Right cardiac atrium (tissue), 5 donors: ENCODE measurements around the gene ELK4. TPM values are rescaled to one million over a fixed set of nuclear protein-coding genes. Genes with fewer than 3 reads are reported as not detected.

ENCODE experiments used
- ATAC-seq, 2 donors: fragments of 200-7000 bp; cut with Tn5 transposase; one replicate each; pipeline versions ENCODE4 v1.8.0 to v1.9.1; 2020; ENCODE audit warnings: moderate library complexity in 2 of 2, mild to moderate bottlenecking in 1 of 2
- DNase-seq, 3 donors: peaks; one replicate each; pipeline ENCODE4 v3.0.0-alpha.2; 2020
- H3K27ac ChIP-seq: one replicate; pipeline ENCODE4 v1.5.1; 2013; ENCODE audit warnings: mild to moderate bottlenecking, low read length, control low read depth, moderate library complexity
- H3K27me3 ChIP-seq: one replicate; pipeline ENCODE4 v1.6.1; 2013; ENCODE audit not compliant: control insufficient read depth, insufficient read depth
- H3K4me1 ChIP-seq: one replicate; pipeline ENCODE4 v1.6.1; 2013; ENCODE audit warnings: low read length; ENCODE audit not compliant: control insufficient read depth, insufficient read depth
- H3K4me3 ChIP-seq: one replicate; pipeline ENCODE4 v1.5.1; 2013; ENCODE audit warnings: low read length, control low read depth
- H3K9me3 ChIP-seq: one replicate; pipeline ENCODE4 v1.6.1; 2013; ENCODE audit warnings: low read length; ENCODE audit not compliant: control insufficient read depth
- WGBS: extraction: QIAGEN DNeasy Blood & Tissue Kit; methylation state at CpG from one replicate; pipeline ENCODE4 v1.1.7; 2013; 5-methylcytosine and 5-hydroxymethylcytosine counted together
- intact Hi-C, 4 donors: fragments of 100-400 bp; cut with DNase I; formaldehyde crosslinking; loops; one replicate each; pipeline versions ENCODE4 v1.11.0 to v1.14.0; 2022 to 2023
- polyA plus RNA-seq: library from polyadenylated mRNA; stranded (reverse); fragments of 200-250 nt; gene quantifications from one replicate; pipeline ENCODE4 v1.2.3, GENCODE V29; 2013
- total RNA-seq, 4 donors: library from RNA; stranded (reverse); fragmentation: NEBNext Ultra II Directional; extraction: Animal tissue kit (Norgen Biotek cat#: 25700); gene quantifications; one replicate each; pipeline ENCODE4 v1.2.1, GENCODE V29; 2021
- donor health status: healthy with polysubstance abuse.
- donor health status: DM: no; HTN: yes; CAD: no.
- donor health status: DM: no; HTN: no; CAD: no.
- donor health status: DM: no; HTN: yes; CAD: no; lungs with severe emphysema.
- donor health status: DM: yes; HTN: yes; CAD: no.

ELK4 gene
- total and polyA plus RNA-seq, 5 donors: 6.3 to 45.0 (median 42.3) TPM

DNA sequence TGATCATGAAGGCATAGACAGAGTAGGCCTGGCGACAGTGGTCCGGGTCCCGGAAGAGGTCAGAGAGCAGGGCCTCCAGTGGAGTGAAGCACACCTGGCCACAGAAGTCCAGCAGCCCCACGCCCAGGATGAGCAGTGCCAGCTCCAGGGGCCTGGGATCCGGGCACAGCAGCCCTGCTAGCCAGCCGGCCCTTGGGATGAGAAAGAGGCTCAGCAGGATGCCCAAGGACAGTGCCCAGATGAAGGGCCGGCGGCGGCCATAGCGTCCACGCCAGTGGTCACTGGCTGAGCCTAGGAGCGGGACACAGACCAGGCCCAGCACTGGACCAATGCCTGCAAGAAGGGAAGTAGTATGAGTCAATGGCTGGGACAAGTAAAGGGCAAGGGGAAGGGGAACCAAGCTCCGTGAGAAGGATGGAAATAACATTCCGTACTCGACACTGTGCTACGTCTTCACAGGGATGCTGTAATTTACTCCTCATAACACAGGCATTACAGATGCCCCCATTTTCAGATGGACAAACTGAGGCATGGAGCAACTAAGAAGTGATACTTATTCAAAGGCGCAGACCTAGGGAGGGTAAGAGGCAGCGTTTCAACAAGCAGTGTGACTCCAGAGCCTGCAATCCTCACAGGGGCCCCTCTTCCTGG is 31.6 kb upstream of the ELK4 start:
- 91% methylated on average over 18 of the region's 18 CpGs for WGBS
- no peaks in the 10 kb centered on the region for H3K27me3 ChIP-seq
- H3K4me1 ChIP-seq: peaks cover 5% of the 10 kb centered on the region
- H3K27ac ChIP-seq: no peak overlapping the region
- no peak overlapping the region for H3K4me3 ChIP-seq
- no peak for ATAC-seq
- peak in 1 of 3 donors; percentile 44 for DNase-seq
- intact Hi-C loops: loop anchor here in 2 of 4 donors (5.0 kb wide), 2 partner anchors 44 to 49 kb away; no protein-coding TSS in a partner anchor
- H3K9me3 ChIP-seq: no peaks in the 10 kb centered on the region

- 95% methylated on average over 24 of the region's 24 CpGs for WGBS
- Histone ChIP-seq H3K4me3 (no peak overlapping the region), H3K9me3 (no peaks in the 10 kb centered on the region), H3K4me1 (peaks cover 5% of the 10 kb centered on the region), H3K27me3 (no peaks in the 10 kb centered on the region), H3K27ac (no peak overlapping the region)
- intact Hi-C loops: loop anchor here in 2 of 4 donors (5.0 kb wide), 2 partner anchors 45 to 50 kb away; no protein-coding TSS in a partner anchor
- no peak for ATAC-seq
- no peak for DNase-seq
These were observed 31.0 kb upstream of the ELK4 start for GRCh38 chr1:205662791-205663190.

DNA sequence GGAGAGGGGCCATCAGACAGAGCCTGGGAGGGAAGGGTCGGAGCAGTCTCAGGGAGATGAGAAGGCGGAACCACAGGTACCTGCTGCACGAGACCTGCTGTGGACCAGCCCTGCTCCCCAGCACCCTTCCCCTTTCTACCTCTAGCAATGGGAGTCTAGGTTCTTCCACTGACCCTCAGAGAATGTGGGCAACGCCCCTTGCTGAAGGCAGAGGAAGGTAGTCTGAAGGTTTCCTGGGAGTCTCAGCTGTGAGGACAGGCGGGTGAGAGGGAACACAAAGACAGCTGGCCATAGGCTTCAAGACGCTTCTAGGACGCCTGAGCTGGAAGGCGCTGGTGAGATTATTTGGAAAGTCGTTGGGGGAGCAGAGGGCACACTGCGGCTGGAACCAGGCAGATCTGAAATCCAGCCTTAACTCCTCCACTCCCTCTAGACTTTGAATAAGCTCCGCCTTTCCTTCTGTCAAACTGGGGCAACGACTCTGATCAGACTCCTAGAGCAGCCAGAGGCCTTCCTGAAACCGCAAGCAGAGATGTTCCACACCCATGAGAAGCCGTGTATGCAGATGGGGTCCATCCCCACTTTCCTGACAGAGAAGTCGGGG is 30.4 kb upstream of the ELK4 start:
- peak in 1 of 3 donors; percentile 21 for DNase-seq
- Histone ChIP-seq H3K9me3 (no peaks in the 10 kb centered on the region), H3K27me3 (no peaks in the 10 kb centered on the region), H3K4me1 (peaks cover 5% of the 10 kb centered on the region), H3K27ac (no peak overlapping the region), H3K4me3 (no peak overlapping the region)
- WGBS: 82% methylated on average over 15 of the region's 15 CpGs
- no peak for ATAC-seq
- intact Hi-C loops: loop anchor here in 2 of 4 donors (5.0 kb wide), 2 partner anchors 45 to 50 kb away; no protein-coding TSS in a partner anchor

DNA sequence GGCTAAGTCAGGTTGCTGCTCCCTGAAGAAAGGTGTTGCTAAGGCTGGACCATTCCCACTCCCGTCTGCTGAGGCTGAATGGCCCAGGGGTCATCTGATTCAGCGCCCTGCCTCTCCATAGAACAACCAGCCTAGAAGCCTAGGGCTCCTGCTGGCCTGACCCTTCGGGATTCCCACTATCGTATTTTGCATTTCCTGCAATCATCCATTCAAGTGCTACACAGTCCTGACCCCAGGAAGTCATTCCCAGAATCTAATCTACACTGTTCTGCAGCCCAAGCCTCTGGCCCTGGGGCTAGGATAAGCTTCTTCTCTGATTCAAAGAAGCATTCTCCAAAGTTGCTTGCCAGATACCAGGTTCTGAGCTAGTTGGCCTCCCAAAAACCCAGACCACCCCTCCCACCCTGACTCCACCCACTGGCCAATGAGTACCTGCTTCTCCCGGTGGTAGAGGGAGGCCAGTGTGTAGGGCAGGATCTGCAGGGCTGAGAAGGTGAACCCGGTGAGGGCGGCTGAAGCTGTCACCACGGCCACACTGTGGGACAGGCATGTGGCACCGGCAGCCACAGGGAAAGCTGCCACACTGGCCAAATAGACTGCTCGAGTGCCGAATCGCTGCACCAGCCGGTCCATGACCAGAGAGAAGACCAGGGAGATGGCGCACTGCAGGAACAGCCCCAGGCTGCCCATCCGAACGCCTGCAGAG is 29.8 kb upstream of the ELK4 start:
- ATAC-seq (no peak), DNase-seq (peak in 1 of 3 donors; percentile 39)
- H3K4me3 ChIP-seq: no peak overlapping the region
- intact Hi-C loops: loop anchor here in 3 of 4 donors (2.0 to 5.0 kb wide), 3 partner anchors 46 to 51 kb away; no protein-coding TSS in a partner anchor
- no peak overlapping the region for H3K27ac ChIP-seq
- no peaks in the 10 kb centered on the region for H3K9me3 ChIP-seq
- peaks cover 5% of the 10 kb centered on the region for H3K4me1 ChIP-seq
- WGBS: 66% methylated on average over 16 of the region's 16 CpGs
- H3K27me3 ChIP-seq: no peaks in the 10 kb centered on the region

DNA sequence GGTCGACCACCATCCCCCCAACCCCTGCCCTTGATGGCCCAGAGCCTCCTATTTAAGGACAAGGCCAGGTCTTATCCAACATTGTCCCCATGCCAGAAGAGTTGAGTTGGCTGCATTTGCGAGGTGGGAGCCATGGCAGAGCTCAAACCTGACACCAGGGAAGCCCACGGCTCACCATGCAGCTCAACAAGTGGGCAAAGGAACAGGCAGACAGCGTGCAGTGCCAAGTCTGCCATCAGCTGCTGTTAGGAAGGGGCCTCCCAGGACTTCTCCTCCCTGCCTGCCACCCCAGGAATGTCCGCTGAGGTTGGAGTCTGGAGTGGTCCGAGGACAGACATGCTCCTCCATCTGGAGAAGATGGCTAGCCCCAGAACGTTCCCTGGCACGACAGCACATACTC is 28.6 kb upstream of the ELK4 start:
- H3K9me3 ChIP-seq: no peaks in the 10 kb centered on the region
- H3K27ac ChIP-seq: no peak overlapping the region
- 63% methylated on average over 8 of the region's 8 CpGs for WGBS
- intact Hi-C loops: loop anchor here in 3 of 4 donors (2.0 to 5.0 kb wide), 3 partner anchors 47 to 52 kb away; no protein-coding TSS in a partner anchor
- ATAC-seq (no peak), DNase-seq (peak in 1 of 3 donors; percentile 48)
- no peaks in the 10 kb centered on the region for H3K27me3 ChIP-seq
- H3K4me3 ChIP-seq: no peak overlapping the region
- peaks cover 5% of the 10 kb centered on the region for H3K4me1 ChIP-seq

DNA sequence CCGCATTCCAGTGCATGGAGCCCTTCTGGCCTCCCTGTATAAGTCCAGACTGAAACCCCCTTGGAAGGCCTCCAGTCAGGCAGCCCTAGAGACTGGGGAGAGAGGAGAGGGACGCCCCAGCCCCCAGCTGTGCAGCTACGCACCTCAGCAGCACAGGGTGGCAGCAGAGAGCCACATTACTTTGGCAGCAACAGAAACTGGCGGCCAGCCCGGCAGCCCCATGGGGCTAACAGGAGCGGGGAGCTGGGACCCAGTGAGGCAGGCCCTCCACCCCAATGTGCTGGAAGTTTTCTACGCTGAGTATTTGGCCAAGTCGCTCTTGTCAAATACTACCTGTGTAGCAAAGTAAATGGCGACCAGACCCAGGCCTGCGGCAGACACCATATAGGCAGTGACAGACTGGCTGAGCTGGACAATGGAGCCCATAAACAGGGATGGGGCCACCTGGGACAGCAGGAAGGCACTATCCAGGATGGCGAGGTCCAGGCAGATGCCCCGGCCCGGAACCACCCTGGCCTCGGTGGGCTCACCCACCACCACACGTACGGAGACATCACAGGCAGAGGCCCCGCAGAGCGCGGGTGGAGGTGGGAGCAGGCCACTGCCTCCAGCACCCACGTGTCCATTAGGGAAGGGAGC is 27.3 kb upstream of the ELK4 start:
- ATAC-seq (peak; percentile 79 to 85), DNase-seq (peak; percentile 85 to 95 (median 95))
- Histone ChIP-seq H3K9me3 (no peaks in the 10 kb centered on the region), H3K27me3 (no peaks in the 10 kb centered on the region), H3K4me1 (peaks cover 5% of the 10 kb centered on the region), H3K4me3 (no peak overlapping the region), H3K27ac (no peak overlapping the region)
- intact Hi-C loops: loop anchor here (5.0 to 10.0 kb wide), 7 partner anchors 43 to 318 kb away; no protein-coding TSS in a partner anchor
- WGBS: 47% methylated on average over 20 of the region's 20 CpGs

GRCh38 chr1:205656236-205656635 is 24.4 kb upstream of the ELK4 start:
- ATAC-seq (no peak), DNase-seq (peak in 1 of 3 donors; percentile 17)
- H3K4me3 ChIP-seq: no peak overlapping the region
- intact Hi-C loops: loop anchor here (2.0 to 10.0 kb wide), 8 partner anchors 46 to 321 kb away; no protein-coding TSS in a partner anchor
- H3K4me1 ChIP-seq: peaks cover 5% of the 10 kb centered on the region
- no peak overlapping the region for H3K27ac ChIP-seq
- 48% methylated on average over 2 of the region's 2 CpGs for WGBS
- H3K27me3 ChIP-seq: no peaks in the 10 kb centered on the region
- no peaks in the 10 kb centered on the region for H3K9me3 ChIP-seq

DNA sequence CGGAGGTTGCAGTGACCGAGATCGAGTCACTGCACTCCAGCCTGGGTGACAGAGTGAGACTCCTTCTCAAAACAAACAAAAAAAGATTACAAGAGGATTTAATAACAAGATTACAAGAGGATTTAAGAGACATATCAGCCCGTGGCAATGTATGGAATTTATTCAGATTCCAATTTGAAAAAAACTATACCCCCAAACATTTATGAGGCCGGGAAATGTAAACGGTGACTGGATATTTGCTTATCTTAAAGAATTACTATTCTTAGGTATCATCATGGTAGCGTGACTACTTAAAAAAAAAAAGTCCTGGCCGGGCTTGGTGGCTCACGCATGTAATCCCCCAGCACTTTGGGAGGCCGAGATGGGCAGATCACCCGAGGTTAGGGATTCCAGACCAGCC is 21.2 kb upstream of the ELK4 start:
- DNase-seq (no peak), ATAC-seq (no peak)
- WGBS: 77% methylated on average over 11 of the region's 11 CpGs
- H3K4me1 ChIP-seq: no peaks in the 10 kb centered on the region
- no peaks in the 10 kb centered on the region for H3K27me3 ChIP-seq
- no peak overlapping the region for H3K4me3 ChIP-seq
- H3K9me3 ChIP-seq: no peaks in the 10 kb centered on the region
- no peak overlapping the region for H3K27ac ChIP-seq
- intact Hi-C loops: loop anchor here in 1 of 4 donors (10.0 kb wide), 1 partner anchor 322 kb away; no protein-coding TSS in a partner anchor

GRCh38 chr1:205650241-205650640 is 18.4 kb upstream of the ELK4 start:
- 85% methylated on average over 1 of the region's 1 CpG for WGBS
- no peak overlapping the region for H3K27ac ChIP-seq
- DNase-seq: no peak
- no peaks in the 10 kb centered on the region for H3K27me3 ChIP-seq
- intact Hi-C loops: loop anchor here in 1 of 4 donors (10.0 kb wide), 1 partner anchor 325 kb away; no protein-coding TSS in a partner anchor
- H3K4me1 ChIP-seq: no peaks in the 10 kb centered on the region
- H3K4me3 ChIP-seq: no peak overlapping the region
- ATAC-seq: no peak
- H3K9me3 ChIP-seq: no peaks in the 10 kb centered on the region

DNA sequence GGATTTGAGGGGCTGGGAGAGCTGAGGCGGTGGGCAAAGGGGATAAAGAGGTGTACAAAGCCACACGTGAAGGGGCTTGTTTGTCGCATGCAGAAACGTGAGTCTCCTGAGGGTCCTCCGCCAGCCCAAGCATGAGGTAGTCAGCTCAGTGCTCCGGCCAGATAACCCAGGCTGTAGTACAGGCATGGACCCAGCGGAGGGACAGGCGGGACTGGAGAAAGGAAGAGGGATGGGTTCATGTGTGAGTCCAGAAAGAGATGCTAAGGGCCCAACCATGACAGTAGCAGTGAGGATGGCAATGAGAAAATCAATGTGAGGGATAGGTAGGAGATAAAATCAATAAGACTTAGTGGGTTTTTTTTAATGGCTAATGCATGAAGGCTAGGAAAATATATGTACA is 13.7 kb upstream of the ELK4 start:
- no peak for ATAC-seq
- intact Hi-C loops: loop anchor here in 1 of 4 donors (5.0 kb wide), 1 partner anchor 58 kb away; no protein-coding TSS in a partner anchor
- Histone ChIP-seq H3K27ac (no peak overlapping the region), H3K9me3 (no peaks in the 10 kb centered on the region), H3K4me3 (no peak overlapping the region), H3K4me1 (no peaks in the 10 kb centered on the region), H3K27me3 (no peaks in the 10 kb centered on the region)
- no peak for DNase-seq
- 82% methylated on average over 8 of the region's 8 CpGs for WGBS
